Measurements from ENCODE around the gene TSTD1. TPM values are rescaled to one million over a fixed set of nuclear protein-coding genes. Genes with fewer than 3 reads are reported as not detected.
A peak's percentile ranks its signal among the peaks of the same experiment; 100 is the strongest.

The TSTD1 gene
- total RNA-seq, 1 experiment from 2014 or later, result 24.8 TPM

DNA sequence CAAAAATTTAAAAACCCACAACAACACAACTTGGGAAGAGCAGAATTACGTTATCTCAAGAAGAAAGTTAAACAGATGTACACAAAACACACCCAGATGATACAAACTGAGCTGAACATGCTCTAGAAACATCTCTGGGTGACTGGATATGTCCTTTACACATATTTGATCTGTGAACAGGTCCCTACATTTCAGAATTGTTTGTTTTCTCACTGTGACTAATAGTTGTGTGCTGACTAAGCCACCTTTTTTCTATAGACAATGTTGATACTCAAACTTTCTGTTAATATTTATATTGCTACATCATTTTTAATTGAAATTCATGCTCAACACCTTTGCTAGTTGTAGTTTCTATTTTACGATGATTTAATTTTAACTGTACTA lies 16.8 kb downstream of the TSTD1 start:
- CTCF ChIA-PET, result interaction anchor here (1.0 to 3.3 kb wide), 8 partner anchors 9 to 144 kb away, joined by 3 to 53 read pairs (median 5); partner anchors contain the start of genes PPOX and TSTD1
- no TSS peak for BruUV-seq (replicated peaks)
- Histone ChIP-seq H3K36me3 (ENCODE audit: control insufficient read depth, insufficient read depth, low read length) (no peaks in the 10 kb centered on the region; the same call in none of the 2 replicates), H3K4me1 (peaks cover 32% of the 10 kb centered on the region), H3K27me3 (replicated peaks; ENCODE audit: control insufficient read depth, insufficient read depth, low read length) (no peaks in the 10 kb centered on the region), H3K4me3 (ENCODE audit: low read depth, low read length) (peak overlapping the region; percentile 54), H3K9me3 (no peaks in the 10 kb centered on the region)
- H3K27ac Mint-ChIP-seq (ENCODE audit: unreplicated experiment), result peak overlapping the region; percentile 97
- peak overlapping the region; percentile 89 for H3K4me3 Mint-ChIP-seq (ENCODE audit: unreplicated experiment)
- POLR2A ChIA-PET, result interaction anchor here (1.1 to 3.2 kb wide), 11 partner anchors 11 to 132 kb away, joined by 3 to 84 read pairs (median 15); partner anchors contain the start of genes DEDD, ITLN2, NIT1 and PFDN2
- no peak for DNase-seq
- peaks cover 49% of the 10 kb centered on the region for H3K4me1 Mint-ChIP-seq (ENCODE audit: low read depth, unreplicated experiment)
- intact Hi-C loops (cut with micrococcal nuclease; ENCODE audit: unreplicated experiment), result loop anchor here (1.0 kb wide), 2 partner anchors 9 to 23 kb away; partner anchors contain the start of gene USF1
- no peaks in the 10 kb centered on the region for H3K9me3 Mint-ChIP-seq (ENCODE audit: unreplicated experiment)
- no peaks in the 10 kb centered on the region for H3K27me3 Mint-ChIP-seq (ENCODE audit: insufficient read depth, unreplicated experiment)
- TF ChIP-seq, protein P1, sequence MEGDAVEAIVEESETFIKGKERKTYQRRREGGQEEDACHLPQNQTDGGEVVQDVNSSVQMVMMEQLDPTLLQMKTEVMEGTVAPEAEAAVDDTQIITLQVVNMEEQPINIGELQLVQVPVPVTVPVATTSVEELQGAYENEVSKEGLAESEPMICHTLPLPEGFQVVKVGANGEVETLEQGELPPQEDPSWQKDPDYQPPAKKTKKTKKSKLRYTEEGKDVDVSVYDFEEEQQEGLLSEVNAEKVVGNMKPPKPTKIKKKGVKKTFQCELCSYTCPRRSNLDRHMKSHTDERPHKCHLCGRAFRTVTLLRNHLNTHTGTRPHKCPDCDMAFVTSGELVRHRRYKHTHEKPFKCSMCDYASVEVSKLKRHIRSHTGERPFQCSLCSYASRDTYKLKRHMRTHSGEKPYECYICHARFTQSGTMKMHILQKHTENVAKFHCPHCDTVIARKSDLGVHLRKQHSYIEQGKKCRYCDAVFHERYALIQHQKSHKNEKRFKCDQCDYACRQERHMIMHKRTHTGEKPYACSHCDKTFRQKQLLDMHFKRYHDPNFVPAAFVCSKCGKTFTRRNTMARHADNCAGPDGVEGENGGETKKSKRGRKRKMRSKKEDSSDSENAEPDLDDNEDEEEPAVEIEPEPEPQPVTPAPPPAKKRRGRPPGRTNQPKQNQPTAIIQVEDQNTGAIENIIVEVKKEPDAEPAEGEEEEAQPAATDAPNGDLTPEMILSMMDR (IDR thresholded peaks at IDR 0.05; ENCODE audit: insufficient read depth in 1 of 2, low read depth in 1 of 2, low read length in 1 of 2, severe bottlenecking in 1 of 2, unreplicated experiment in 1 of 2), result no peak
- H3K36me3 Mint-ChIP-seq (ENCODE audit: insufficient read depth, unreplicated experiment), result peaks cover 28% of the 10 kb centered on the region

DNA sequence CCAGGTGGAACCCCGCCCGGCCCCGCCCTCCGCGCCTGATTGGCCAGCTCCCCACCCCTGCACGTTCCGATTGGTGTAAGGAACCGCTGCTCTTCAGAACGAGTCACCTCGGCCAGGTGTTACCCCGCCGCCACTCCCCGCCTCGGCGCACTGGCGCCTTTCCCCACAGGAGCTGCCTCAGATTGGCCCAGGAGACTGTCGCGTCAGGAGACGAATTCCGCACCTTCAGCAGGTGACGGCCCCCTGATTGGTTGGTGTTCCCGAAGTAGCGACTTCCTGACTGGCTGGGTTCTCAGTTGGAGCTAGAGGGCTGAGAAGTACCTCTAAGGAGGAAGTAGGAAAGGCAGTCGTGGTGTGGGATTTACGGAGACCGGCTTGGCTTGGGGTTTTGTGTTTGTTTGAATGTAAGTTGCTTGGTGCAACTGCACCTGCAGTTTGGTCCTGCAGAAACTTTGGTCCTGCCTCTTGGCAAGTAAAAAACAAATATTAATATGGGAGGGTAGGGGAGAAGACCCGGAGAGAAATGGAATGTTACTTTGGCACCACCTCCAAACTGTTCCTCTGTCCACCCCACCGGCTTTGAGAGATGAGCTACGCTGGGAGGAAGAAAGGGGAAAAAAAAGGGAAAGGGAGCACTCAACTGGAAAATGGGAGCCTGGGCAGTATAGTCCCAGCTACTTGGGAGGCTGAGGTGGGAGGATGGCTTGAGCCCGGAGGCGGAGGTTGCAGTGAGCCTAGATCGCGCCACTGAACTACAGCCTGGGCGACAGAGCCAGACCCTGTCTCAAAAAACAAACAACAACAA lies 17.4 kb downstream of the TSTD1 start:
- H3K4me1 ChIP-seq, result peaks cover 38% of the 10 kb centered on the region
- peak; percentile 99 to 100 for DNase-seq
- Mint-ChIP-seq H3K4me1 (ENCODE audit: low read depth, unreplicated experiment) (peaks cover 50% of the 10 kb centered on the region), H3K27me3 (ENCODE audit: insufficient read depth, unreplicated experiment) (no peaks in the 10 kb centered on the region), H3K27ac (ENCODE audit: unreplicated experiment) (peak overlapping the region; percentile 97), H3K4me3 (ENCODE audit: unreplicated experiment) (peak overlapping the region; percentile 89), H3K9me3 (ENCODE audit: unreplicated experiment) (no peaks in the 10 kb centered on the region), H3K36me3 (ENCODE audit: insufficient read depth, unreplicated experiment) (peaks cover 34% of the 10 kb centered on the region)
- H3K36me3 ChIP-seq (ENCODE audit: control insufficient read depth, insufficient read depth, low read length), result no peaks in the 10 kb centered on the region; the same call in none of the 2 replicates
- TF ChIP-seq, protein P1 (IDR thresholded peaks at IDR 0.05; ENCODE audit: insufficient read depth in 1 of 2, low read depth in 1 of 2, low read length in 1 of 2, severe bottlenecking in 1 of 2, unreplicated experiment in 1 of 2), result no peak
- ChIA-PET POLR2A (interaction anchor here (0.6 to 3.2 kb wide), 25 partner anchors 10 to 381 kb away, joined by 3 to 84 read pairs (median 6); partner anchors contain the start of genes DEDD, ITLN2, NIT1 and PFDN2), CTCF (interaction anchor here (0.7 to 3.3 kb wide), 14 partner anchors 8 to 343 kb away, joined by 3 to 53 read pairs (median 5); partner anchors contain the start of genes PPOX, TOMM40L, TSTD1 and USF1)
- H3K27me3 ChIP-seq (replicated peaks; ENCODE audit: control insufficient read depth, insufficient read depth, low read length), result no peaks in the 10 kb centered on the region
- peak overlapping the region; percentile 67 for H3K4me3 ChIP-seq (ENCODE audit: low read depth, low read length)
- intact Hi-C loops (cut with micrococcal nuclease; ENCODE audit: unreplicated experiment), result loop anchor here (1.0 kb wide), 2 partner anchors 8 to 24 kb away; partner anchors contain the start of gene USF1
- TSS peak; percentile 82 for BruUV-seq (replicated peaks)
- no peaks in the 10 kb centered on the region for H3K9me3 ChIP-seq

DNA sequence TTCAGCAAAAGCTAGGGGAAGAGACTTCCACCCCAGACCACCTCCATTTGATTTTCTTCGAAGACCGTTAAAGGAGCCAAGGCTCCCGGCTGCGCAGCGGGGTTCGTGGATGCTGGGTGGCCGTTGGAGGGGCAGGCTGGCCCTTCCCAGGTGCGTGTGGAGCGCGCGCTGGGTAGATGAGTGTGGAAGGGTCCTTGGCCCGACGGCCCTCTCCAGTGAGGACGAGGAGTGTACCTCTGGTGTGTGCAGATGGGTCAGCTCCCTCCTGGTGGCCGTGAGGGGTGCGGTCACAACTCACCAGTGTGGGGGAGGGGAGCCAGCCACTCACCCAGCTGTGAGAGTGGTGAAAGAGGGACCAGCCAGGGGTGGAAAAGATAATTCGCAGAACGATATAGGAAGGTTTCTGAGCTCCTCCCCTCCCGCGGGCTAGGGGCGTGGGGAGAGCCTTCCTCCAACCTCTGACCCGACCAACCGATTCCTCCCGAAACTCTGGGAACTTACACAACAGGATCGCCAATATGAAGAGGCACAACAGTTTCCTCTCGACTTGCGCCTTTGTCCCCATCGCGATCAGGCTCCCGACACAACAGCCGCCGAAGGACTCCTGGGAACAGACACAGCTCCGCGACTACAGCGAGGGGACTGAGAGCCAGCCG lies 18.1 kb downstream of the TSTD1 start, which contains the start of gene F11R:
Gene F11R (minus strand): TSS at position 644 of the 656 bp plus-strand sequence. CDS start 79 bp downstream, at position 565.
- intact Hi-C loops (cut with micrococcal nuclease; ENCODE audit: unreplicated experiment), result loop anchor here (1.0 kb wide), 2 partner anchors 7 to 25 kb away; partner anchors contain the start of gene USF1
- H3K27ac Mint-ChIP-seq (ENCODE audit: unreplicated experiment), result peak within 1 kb of the TSS; percentile 97
- Histone ChIP-seq H3K4me1 (peaks cover 45% of the 10 kb centered on the region), H3K9me3 (no peaks in the 10 kb centered on the region), H3K4me3 (ENCODE audit: low read depth, low read length) (peak within 1 kb of the TSS; percentile 67), H3K36me3 (ENCODE audit: control insufficient read depth, insufficient read depth, low read length) (no peaks in the 10 kb centered on the region; the same call in none of the 2 replicates), H3K27me3 (replicated peaks; ENCODE audit: control insufficient read depth, insufficient read depth, low read length) (no peaks in the 10 kb centered on the region)
- ChIA-PET POLR2A (interaction anchor here (0.6 to 3.2 kb wide), 25 partner anchors 9 to 382 kb away, joined by 3 to 84 read pairs (median 6); partner anchors contain the start of genes APOA2, DEDD, NIT1 and PFDN2), CTCF (interaction anchor here (0.5 to 3.3 kb wide), 13 partner anchors 11 to 799 kb away, joined by 3 to 53 read pairs (median 5); partner anchors contain the start of genes PPOX, TOMM40L and USF1)
- H3K9me3 Mint-ChIP-seq (ENCODE audit: unreplicated experiment), result no peaks in the 10 kb centered on the region
- BruUV-seq (replicated peaks), result TSS peak; percentile 46
- TF ChIP-seq, protein P1 (IDR thresholded peaks at IDR 0.05; ENCODE audit: insufficient read depth in 1 of 2, low read depth in 1 of 2, low read length in 1 of 2, severe bottlenecking in 1 of 2, unreplicated experiment in 1 of 2), result peak; percentile 13 to 42
- peak within 1 kb of the TSS; percentile 89 for H3K4me3 Mint-ChIP-seq (ENCODE audit: unreplicated experiment)
- no peaks in the 10 kb centered on the region for H3K27me3 Mint-ChIP-seq (ENCODE audit: insufficient read depth, unreplicated experiment)
- H3K4me1 Mint-ChIP-seq (ENCODE audit: low read depth, unreplicated experiment), result peaks cover 50% of the 10 kb centered on the region
- DNase-seq, result peak; percentile 89
- H3K36me3 Mint-ChIP-seq (ENCODE audit: insufficient read depth, unreplicated experiment), result peaks cover 41% of the 10 kb centered on the region

Data from Caco-2 (cell line).